Glomerular visceral epithelial cell (primary cell): ENCODE results near the gene GAPVD1.
"Not testable (repeated sequence)": the region's sequence is repeated elsewhere in the genome, so short reads cannot be mapped to it uniquely, and the experiment has no call there.

ENCODE experiments used
- DNase-seq: peaks from one replicate; pipeline ENCODE4 v3.0.0-alpha.2; 2016; ENCODE audit errors: extremely low spot score

GAPVD1 gene, protein sequence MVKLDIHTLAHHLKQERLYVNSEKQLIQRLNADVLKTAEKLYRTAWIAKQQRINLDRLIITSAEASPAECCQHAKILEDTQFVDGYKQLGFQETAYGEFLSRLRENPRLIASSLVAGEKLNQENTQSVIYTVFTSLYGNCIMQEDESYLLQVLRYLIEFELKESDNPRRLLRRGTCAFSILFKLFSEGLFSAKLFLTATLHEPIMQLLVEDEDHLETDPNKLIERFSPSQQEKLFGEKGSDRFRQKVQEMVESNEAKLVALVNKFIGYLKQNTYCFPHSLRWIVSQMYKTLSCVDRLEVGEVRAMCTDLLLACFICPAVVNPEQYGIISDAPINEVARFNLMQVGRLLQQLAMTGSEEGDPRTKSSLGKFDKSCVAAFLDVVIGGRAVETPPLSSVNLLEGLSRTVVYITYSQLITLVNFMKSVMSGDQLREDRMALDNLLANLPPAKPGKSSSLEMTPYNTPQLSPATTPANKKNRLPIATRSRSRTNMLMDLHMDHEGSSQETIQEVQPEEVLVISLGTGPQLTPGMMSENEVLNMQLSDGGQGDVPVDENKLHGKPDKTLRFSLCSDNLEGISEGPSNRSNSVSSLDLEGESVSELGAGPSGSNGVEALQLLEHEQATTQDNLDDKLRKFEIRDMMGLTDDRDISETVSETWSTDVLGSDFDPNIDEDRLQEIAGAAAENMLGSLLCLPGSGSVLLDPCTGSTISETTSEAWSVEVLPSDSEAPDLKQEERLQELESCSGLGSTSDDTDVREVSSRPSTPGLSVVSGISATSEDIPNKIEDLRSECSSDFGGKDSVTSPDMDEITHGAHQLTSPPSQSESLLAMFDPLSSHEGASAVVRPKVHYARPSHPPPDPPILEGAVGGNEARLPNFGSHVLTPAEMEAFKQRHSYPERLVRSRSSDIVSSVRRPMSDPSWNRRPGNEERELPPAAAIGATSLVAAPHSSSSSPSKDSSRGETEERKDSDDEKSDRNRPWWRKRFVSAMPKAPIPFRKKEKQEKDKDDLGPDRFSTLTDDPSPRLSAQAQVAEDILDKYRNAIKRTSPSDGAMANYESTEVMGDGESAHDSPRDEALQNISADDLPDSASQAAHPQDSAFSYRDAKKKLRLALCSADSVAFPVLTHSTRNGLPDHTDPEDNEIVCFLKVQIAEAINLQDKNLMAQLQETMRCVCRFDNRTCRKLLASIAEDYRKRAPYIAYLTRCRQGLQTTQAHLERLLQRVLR (N-terminal part only)

DNA sequence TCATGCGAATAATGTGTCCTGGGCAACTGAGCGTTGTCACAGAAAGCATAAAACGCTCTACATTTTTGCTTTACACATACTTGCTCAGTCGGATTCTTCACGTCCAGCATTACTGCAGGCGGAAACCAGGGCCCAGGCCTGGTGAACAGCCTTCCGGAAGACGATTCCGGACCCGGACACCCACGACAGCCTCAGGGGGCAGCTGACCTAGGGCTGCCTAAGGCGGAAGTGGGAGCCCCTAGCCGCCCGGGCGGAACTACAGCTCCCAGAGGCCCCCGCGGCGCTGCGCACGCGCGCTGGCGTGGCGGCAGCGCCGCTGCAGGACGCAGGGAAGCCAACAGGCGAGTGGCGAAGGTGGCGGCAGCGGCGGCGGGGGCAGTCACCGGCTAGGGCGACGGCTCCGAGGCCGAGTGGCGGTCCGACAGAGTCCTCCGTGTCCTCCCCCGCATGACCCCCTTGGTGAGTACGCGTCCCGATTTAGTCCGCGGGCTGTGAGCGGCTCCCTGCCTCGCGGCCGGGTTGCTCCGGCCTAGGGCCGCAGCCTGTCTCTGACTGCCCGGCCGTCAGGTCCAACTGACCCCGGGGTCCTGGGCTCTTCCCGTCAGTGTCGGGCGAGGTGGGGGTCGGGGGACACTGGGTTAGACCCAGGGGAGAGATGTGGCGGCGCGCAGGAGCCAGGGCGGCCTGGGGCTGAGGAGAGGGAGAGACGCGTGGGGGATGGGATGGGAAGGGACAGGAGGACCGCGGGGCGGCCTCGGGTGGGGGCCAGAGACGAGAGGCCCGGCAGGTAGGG lies at the start of gene GAPVD1:
TSS of gene GAPVD1 (plus strand) at position 326 of the 793 bp plus-strand sequence. CDS start 37,096 bp downstream, outside the sequence.
- DNase-seq, result peak; percentile 95

DNA sequence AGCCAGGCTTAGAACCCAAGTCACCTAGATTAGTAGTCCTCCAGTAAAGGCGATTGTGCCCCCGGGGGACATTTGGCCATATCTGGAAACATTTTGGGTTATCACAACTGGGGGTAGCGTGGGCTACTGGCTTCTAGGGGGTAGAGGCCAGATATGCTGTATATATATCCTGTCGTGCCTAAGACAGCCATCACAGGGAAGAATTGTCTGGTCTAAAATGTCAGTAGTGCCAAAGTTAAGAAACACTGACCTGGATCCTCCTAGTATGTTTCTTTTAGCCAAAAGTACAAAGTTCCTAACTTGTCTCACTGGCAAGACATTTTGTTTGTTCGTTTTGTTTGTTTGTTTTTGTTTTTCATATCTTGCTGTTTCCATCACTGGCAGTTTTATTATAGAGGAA lies 47.4 kb upstream of the GAPVD1 start:
- no peak for DNase-seq

DNA sequence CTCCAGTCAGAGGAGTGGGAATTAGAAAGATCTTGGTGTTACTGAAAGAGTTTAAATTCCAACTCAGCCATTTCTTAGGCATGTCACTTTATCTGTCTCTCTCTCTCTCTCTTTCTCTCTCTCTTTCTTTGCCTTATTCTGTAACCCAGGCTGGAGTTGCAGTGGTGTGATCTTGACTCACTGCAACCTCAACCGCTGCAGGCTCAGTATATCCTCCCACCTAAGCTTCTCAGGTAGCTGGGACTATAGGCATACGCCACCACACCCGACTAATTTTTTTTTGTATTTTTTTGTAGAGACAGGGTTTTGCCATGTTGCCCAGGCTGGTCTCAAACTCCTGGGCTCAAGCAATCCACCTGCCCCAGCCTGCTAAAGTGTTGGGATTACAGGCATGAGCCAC lies 43.0 kb upstream of the GAPVD1 start:
- no peak for DNase-seq

DNA sequence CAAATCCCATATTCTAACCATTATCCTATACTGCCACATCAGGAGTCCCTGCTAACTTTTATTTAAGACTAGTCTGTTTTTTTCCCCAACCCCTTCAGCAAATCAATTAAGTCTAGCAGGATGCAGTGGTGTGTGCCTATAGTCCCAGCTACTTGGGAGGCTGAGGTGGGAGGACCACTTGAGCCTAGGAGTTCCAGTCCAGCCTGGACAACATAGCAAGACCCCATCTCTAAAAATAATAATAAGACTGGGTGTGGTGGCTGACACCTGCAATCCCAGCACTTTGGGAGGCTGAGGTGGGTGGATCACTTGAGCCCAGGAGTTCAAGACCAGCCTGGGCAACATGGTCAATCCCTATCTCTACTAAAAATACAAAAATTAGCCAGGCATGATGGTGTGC lies 36.8 kb upstream of the GAPVD1 start:
- not testable (repeated sequence) for DNase-seq

DNA sequence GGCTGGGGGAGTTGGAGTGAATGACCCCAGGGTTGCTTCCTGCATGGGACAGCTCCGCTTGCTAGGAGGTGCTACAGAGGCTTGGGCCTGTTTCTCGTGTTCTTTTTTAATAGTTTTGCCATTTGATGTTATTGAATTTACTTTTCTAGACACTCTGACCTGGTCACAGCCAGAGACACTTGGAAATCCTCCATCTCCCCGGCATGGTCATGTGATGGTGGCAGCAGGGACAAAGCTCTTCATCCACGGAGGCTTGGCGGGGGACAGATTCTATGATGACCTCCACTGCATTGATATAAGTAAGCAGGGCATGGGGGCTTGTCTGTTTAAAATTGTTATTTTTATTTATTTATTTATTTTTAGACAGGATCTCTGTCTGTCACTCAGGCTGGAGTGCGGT lies 33.9 kb upstream of the GAPVD1 start:
- no peak for DNase-seq

DNA sequence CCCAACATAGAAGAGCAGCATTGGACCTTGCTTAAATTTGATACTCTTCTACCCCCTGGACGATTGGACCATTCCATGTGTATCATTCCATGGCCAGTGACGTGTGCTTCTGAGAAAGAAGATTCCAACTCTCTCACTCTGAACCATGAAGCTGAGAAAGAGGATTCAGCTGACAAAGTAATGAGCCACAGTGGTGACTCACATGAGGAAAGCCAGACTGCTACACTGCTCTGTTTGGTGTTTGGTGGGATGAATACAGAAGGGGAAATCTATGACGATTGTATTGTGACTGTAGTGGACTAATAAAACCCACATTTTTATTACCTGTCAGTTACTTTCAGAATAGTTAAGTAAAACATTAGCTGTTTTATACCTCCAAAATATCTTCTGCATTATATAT lies 27.9 kb upstream of the GAPVD1 start:
- peak; percentile 85 for DNase-seq

DNA sequence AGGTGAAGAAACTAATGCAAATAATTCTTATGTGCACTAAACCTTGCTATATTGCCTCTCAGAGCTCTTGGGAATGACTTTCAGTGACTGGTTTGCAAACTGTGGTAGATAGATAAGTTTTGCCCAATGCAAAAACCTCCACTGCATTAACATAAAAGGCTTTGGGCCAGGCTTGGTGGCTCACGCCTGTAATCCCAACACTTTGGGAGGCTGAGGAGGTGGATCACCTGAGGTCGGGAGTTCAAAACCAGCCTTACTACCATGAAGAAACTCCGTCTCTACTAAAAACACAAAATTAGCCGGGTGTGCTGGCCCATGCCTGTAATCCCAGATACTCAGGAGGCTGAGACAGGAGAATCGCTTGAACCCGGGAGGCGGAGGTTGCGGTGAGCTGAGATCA lies 27.5 kb upstream of the GAPVD1 start:
- DNase-seq, result not testable (repeated sequence)

DNA sequence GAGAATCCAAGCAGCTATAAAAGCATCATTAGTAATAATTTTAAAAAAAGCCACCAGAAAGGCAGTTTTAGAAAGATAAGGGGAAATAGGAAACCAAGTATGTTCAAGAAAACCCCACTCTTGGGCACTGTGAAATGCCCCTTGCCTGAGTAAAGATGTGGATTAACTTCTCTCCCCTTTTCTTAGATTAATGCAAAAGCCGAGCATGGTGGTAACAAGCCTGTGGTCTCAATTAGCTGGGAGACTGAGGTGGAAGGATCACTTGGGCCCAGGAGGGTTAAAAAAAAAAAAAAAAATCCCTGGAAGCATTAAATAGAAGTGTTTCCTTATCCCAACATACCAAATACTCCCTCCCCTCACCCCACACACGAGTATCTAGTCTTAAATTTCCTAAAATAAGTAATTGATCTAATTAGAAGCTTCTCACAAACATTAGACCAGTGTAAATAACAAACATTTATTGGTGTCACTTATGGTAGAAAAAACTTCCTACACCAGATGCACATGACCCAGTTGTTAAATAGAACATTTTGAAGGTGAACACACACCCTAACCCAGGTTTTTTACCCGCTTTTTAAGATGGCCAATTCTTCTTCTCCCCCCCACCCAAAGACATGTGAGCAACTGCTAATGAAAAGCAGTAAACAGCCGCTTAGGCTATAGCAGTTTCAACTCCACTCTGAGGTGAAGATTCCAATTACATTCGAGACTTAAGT lies 25.7 kb upstream of the GAPVD1 start:
- no peak for DNase-seq

DNA sequence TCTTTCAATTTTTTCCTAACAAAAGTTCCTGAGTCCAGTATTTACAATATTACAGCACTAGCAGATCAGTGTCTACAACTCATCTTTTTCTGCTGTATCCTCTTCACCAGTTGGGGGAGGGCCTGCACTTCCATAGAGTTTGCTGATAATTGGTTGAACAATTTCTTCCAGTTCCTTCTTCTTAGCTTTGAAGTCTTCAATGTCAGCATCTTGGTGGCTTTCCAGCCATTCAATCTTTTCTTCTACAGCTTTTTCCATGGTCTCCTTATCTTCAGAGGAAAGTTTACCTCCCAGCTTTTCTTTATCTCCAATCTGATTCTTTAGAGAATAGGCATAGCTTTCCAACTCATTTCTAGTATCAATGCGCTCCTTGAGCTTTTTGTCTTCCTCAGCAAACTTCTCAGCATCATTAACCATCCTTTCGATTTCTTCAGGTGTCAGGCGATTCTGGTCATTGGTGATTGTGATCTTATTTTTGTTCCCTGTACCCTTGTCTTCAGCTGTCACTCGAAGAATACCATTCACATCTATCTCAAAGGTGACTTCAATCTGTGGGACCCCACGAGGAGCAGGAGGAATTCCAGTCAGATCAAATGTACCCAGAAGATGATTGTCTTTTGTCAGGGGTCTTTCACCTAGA lies 25.0 kb upstream of the GAPVD1 start:
- DNase-seq, result not testable (repeated sequence)

DNA sequence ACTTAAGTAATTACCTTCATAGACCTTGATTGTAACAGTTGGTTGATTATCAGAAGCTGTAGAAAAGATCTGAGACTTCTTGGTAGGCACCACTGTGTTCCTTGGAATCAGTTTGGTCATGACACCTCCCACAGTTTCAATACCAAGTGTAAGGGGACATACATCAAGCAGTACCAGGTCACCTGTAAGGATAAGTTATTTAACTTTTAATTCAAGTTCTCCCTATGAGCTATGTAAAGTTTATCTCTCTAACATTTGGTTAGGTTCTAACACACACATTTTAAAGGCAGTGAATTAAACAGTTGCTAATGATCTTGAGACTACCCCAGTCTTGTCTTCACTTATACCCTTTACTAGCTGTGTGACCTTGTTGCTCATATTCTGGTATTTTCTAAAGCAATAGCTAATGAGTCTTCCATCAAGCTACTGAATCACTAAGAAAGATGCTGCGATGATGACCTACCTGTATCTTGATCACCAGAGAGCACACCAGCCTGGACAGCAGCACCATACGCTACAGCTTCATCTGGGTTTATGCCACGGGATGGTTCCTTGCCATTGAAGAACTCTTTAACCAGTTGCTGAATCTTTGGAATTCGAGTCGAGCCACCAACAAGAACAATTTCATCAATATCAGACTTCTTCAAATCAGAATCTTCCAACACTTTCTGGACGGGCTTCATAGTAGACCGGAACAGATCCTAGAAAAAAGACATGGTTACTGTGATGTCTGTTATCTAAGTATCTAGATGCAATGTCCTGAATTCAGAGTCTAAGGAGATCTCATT lies 23.3 kb upstream of the GAPVD1 start:
- DNase-seq, result no peak

DNA sequence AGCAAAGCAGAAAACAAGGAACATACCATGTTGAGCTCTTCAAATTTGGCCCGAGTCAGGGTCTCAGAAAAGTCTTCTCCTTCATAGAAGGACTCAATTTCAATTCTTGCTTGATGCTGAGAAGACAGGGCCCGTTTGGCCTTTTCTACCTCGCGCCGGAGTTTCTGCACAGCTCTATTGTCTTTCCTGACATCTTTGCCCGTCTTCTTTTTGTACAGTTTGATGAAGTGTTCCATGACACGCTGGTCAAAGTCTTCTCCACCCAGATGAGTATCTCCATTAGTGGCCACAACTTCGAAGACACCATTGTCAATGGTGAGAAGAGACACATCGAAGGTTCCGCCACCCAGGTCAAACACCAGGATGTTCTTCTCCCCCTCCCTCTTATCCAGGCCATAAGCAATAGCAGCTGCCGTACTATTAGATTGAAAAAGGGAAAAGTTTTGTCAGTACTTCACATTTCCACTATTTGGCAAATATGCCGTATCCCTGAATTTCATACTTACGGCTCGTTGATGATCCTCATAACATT lies 22.6 kb upstream of the GAPVD1 start:
- no peak for DNase-seq

DNA sequence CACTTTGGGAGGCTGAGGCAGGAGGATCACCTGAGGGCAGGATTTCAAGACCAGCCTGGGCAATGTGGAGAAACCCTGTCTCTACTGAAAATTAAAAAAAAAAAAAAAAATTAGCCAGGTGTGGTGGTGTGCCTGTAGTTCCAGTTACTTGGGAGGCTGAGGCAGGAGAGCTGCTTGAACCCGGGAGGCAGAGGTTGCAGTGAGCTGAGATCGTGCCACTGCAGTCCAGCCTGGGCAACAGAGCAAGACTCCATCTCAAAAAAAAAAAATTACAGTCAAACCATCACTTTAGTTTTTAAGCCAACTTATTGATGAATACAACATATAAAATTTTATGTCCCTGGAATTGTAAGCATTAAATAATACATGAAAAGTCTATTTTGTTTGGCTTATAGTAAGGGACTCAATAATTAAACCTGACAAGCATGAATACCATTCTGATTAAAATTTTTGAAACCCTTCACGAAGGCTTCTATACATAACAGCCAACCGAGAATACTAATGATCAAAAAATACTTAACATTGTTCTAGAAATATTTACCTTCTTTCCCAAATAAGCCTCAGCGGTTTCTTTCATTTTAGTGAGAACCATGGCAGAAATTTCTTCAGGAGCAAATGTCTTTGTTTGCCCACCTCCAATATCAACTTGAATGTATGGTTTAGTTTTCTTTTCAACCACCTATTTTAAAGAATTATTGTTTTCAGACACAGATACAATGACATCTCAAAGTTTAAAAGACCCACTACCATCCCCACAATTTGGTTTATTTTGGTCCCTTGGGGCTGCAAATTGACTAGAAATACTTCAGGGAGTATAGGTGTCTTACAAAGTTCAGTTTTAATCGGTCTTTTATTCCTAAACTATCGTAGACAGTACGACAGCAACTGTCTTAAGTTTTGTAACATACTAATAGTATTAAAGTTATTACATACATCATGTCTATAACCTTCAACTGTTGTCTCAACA lies 21.7 kb upstream of the GAPVD1 start:
- DNase-seq, result no peak

DNA sequence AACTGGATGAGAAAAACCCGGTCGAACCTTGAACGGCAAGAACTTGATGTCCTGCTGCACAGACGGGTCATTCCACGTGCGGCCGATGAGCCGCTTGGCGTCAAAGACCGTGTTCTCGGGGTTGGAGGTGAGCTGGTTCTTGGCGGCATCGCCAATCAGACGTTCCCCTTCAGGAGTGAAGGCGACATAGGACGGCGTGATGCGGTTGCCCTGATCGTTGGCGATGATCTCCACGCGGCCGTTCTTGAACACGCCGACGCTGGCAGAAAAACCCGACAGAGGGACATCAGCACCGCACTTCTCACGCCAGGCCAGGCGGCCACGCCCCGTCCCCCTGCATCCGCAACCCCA lies 21.0 kb upstream of the GAPVD1 start:
- no peak for DNase-seq

DNA sequence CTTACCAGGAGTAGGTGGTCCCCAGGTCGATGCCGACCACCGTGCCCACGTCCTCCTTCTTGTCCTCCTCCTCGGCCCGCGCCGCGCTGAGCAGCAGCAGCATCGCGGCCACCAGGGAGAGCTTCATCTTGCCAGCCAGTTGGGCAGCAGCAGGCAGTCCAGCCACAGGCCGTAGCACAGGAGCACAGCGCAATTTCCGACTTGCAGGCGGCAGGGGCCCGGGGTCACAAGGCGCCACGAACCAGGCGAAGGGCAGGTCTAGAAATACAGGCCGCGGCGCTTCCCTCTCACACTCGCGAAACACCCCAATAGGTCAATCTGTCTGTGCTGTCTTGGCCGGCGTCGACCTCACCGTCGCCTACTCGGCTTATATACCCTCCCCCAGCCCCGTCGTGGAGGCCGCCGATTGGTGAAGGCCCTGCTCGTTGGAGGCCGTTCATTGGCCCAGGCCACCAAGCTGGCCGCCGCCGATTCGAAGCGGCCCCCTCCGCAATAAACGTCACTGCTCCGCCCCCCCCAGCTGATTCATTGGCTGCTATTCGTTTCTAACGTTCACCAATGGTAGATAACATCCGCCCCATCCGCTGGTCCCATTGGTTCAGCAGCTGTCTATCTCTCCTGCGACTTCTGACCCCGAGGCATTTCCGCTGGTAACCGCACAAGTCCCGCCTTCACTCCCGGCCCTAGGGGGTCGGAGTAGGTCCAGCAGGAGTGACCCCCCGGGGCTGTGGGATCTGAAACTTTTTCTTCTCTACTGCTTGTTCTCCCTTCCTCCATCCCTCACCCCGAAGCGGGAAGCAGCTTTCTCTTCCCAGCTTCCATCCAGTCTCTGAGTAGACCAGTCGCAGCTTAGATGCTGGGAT lies 20.4 kb upstream of the GAPVD1 start, which contains the start of gene HSPA5:
TSS of gene HSPA5 (minus strand) at position 344 of the 863 bp plus-strand sequence. CDS start at position 127, 217 bp downstream.
- DNase-seq, result peak; percentile 100

DNA sequence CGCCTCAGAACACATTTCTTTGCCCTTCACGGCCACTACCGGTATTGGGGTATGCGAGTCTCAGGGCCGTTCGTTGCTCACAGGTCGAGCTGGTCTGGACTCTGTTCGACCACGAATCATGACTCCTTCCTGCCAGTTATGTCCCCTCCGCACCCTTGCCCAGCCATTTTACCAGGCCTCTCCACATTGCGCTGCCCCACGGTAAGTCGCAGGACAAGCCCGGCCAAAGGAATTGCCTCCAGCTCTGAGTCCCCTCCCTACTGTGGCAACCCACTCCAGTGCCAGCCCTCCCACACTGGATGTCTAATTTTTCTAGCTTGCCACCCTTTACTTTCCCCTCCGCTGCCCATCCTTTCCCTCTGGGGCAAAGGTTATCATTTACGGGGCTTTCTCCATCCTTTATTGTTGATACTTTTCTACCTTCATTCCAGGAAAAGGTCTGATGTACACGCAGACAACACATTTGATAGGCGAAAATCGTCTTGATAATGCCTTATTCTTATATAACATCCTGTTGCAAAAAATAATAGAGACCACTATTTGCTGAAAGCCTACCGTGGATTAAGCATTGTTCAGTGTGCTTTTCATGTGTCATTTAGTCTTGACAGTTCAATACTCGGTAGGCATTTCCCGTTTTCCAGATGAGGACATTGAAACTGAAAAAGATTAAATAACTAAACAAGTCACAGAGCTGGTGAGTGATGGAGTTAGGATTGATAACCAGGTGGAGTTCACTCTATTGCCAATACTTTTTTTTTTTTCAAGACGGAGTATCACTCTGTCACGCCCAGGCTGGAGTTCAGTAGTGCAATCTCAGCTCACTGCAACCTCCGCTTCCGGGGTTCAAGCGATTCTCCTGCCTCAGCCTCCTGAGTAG lies 19.5 kb upstream of the GAPVD1 start:
- no peak for DNase-seq

DNA sequence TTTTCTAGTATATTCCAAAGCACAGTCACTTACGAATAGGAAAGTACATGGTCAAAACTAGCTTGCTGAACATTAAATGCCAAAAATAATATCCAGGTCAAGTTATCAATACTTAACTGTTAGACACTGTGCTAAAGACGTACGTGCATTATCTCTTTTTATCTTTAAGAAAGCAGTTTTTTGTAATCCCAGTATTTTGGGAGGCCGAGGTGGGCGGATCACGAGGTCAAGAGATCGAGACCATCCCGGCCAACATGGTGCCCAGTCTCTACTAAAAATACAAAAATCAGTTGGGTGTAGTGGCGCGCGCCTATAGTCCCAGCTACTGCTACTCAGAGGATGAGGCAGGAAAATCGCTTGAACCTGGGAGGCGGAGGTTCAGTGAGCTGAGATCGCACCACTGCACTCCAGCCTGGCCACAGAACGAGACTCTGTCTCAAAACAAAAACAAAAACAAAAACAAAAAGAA lies 17.8 kb upstream of the GAPVD1 start:
- no peak for DNase-seq
